CD4-positive, alpha-beta T cell treated with Interleukin-15 for 1 hour (primary cell): ENCODE results near the gene CDK2AP2.
"Not testable (repeated sequence)": the region's sequence is repeated elsewhere in the genome, so short reads cannot be mapped to it uniquely, and the experiment has no call there.

Experiments
- DNase-seq: peaks from one replicate; pipeline ENCODE4 v3.0.0-alpha.2; 2020

The CDK2AP2 gene, protein sequence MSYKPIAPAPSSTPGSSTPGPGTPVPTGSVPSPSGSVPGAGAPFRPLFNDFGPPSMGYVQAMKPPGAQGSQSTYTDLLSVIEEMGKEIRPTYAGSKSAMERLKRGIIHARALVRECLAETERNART

DNA sequence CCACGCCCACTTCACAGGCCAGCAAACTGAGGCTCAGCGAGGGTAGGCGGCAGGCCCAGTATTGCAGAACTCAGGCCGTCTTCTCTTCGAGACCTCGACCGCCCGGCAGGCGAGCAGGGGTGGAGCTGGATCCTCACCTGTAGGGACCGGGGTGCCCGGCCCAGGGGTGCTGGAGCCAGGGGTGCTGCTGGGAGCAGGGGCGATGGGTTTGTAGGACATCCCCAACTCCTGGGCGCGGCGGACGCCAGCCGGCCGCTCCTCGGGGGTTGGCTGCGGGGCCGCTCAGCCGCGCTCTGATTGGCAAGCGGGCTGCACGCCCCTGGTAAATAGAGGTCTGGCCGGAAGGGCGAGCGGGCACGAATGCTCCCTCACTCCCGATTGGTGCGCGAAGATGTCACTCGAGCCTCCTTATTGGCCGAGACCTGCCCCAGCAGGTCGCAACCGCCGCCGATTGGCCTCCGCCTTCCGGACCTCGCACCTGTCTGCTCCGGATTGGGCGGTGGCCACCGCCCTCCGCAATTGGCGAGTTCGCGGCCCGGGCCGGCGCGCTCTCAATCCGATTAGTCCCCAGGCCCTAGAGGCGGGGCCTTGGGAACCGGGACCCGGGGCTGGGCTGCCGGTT lies at the start of gene CDK2AP2:
CDK2AP2 (minus strand) TSS at position 299 of the 622 bp plus-strand sequence; CDS start at position 219, 80 bp downstream.
- peak; percentile 99 for DNase-seq

DNA sequence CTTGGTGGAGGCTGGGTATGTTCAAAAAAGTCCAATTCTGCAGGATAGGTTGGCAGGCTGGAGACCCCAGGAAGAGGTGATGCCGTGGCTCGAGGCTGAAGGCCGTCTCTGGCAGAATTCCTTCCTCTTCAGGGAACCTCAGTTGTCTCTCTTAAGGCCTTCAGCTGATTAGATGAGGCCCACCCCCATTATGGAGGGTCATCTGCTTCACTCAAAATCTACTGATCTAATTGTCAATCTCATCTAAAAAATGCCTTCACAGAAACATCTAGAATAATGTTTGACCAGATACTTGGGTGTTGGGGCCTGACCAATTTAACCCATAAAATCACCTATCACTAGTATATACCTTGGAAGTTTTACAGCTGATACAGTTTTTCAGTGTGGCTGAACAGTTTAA lies 48.3 kb upstream of the CDK2AP2 start:
- DNase-seq = no peak

DNA sequence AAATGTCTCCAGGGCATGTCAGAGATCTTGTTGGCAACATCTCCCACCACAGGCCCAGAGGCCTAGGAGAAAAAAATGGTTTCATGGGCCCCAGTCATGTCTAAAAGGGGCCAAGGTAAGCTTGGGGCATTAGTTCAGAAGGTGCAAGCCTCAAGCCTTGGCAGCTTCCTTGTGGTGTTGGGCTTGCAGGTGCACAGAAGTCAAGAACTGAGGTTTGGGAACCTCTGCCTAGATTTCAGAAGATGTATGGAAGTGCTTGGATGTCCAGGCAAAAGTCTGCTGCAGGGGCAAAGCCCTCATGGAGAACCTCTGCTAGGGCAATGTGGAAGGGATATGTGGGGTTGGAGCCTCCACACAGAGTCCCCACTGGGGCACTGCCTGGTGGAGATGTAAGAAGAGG lies 43.7 kb upstream of the CDK2AP2 start:
- not testable (repeated sequence) for DNase-seq

DNA sequence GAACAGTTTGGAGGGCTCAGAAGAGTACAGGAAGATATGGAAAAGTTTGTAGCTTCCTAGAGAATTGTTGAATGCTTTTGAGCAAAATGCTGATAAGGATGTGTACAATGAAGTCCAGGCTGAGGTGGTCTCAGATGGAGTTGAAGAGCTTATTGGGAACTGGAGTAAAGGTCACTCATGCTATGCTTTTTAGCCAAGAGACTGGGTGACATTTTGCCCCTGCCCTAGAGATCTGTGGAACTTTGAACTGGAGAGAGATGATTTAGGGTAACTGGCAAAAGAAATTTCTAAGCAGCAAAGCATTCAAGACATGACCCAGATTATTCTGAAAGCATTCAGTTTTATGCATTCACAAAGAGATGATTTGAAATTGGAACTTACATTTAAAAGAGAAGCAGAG lies 43.2 kb upstream of the CDK2AP2 start:
- no peak for DNase-seq

DNA sequence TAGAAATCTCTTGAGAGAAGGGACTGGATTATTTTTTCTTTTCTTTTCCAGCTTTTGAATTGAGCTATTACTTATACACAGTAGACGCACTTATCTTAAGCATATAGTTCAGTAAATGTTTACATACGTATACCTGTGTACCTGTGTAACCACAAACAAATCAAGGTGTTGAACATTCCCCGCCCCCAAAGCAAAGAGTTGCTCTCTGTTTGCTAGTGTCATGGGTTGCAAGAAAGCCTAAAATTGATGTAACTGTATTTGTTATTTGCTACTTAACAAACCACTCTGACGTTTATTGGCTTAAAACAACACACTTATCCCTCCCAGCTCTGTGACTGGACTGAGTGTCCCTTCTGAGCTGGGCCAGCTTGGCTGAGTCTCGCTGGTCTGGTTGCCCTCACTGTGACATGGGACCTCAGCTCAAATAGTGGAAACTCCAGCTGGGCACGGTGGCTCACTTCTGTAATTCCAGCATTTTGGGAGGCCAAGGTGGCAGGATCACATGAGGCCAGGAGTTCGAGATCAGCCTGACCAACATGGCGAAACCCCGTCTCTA lies 40.7 kb upstream of the CDK2AP2 start:
- no peak for DNase-seq

DNA sequence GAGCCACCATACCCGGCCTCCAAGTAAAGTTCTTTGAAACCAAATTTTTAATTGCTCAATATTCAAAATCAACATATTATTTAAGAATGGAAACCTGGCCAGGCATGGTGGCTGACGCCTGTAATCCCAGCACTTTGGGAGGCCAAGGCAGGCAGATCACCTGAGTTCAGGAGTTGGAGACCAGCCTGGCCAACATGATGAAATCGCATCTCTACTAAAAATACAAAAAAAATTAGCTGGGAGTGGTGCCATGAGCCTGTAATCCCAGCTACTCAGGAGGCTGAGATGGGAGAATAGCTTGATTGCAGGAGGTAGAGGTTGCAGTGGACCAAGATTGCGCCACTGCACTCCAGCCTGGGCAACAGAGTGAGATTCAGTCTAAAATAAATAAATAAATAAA lies 40.1 kb upstream of the CDK2AP2 start:
- not testable (repeated sequence) for DNase-seq

DNA sequence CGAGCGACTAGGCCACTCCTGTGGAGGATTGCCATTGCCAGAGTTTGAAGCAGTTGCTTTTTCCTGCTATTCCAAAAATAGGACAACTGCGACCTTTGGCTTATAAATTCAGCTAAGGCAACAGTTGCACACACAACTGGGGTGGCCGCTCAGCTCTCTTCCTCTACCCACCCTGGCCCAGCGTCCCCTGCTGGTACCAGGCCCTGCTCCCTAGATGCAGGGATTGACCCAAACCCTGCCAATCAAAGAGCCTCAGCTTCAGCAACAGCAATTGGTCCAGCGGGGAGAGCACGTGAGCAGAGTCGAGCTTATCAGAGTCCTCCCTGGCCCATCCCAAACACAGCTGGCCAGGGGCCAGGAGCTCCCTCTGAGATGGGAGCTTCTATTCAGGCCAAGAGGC lies 37.3 kb upstream of the CDK2AP2 start:
- no peak for DNase-seq

DNA sequence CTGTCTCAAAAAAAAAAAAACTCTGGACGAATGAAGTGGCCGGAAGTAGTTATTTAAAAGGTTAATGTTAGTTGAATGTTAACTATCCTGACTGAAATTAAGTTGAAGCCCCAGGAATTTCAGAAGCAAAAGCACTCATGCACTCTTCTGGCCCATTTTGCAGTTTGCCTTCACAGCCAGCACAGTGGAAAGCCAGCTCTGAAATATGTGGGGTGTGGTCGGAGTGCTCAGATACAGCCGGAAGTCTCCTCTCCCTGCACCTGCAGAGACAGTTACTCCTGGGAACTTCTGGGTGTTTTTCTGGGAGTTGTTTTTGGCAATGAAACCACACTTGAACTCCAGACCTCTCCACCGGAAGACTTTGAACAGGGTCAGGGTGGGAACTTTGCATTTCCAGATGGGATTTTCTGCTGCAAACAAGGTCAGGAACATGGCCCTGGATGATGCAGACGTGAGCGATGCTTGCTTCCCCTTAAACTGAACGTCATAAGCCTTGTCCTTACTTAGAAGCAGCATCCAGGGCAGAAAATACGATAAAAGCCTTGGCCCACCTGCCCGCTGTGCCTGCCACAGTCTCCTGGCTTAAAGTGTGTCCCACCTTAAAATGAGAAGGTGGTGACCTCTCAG lies 36.8 kb upstream of the CDK2AP2 start:
- no peak for DNase-seq

DNA sequence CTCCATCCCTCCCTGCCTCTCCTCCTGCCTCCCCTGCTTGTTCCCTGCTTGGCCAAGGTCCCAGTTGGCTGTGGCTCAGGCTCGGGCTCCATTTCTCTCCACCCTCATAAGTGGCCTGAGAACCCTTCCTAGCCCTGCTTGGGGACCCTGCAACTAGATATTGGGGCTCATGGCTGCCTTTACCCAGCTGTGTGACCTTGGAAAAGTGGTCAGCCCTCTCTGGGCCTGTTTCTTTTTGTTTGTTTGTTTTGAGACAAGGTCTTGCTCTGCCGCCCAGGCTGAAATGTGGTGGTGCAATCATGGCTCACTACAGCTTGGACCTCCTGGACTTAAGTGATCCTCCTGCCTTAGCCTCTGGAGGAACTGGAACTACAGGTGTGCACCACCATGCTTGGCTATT lies 35.6 kb upstream of the CDK2AP2 start:
- no peak for DNase-seq

DNA sequence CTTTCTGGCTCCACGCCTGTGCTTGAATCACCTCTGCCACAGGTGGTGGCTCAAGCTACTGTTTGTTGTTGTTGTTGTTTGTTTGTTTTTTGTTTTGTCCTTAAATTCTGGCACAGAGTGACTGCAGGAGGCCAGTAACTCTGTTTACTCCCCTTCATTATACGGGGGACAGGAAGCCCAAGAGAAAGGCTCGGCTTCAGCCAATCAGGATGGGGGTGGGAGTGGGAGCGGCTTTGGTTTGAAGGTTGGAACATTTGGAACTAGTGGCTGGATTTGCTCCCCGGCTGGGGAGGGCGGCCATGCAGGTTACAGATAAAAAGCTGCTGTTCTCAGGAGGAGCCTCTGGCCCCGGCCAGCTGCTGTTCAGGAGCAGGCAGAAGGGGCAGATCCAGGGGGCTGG lies 35.0 kb upstream of the CDK2AP2 start:
- no peak for DNase-seq

DNA sequence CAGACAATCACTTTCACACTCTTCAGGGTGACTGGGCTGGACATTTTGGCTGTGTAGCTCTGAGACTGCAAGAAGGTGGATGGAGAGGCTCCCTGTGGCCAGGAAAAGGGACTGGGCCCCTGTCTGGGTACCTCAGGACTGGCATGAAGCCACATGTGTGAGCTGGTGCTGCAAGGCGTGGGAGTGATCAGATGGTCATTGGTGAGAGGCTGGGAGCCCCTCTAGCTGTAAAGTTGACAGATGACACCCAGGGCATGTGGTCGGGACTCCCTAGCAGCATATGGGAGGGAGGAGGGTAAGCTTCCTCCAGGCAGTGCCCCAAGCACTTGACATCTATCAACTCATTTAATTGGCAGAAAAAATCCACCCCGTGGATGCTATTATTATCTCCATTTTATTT lies 34.2 kb upstream of the CDK2AP2 start:
- DNase-seq = no peak

DNA sequence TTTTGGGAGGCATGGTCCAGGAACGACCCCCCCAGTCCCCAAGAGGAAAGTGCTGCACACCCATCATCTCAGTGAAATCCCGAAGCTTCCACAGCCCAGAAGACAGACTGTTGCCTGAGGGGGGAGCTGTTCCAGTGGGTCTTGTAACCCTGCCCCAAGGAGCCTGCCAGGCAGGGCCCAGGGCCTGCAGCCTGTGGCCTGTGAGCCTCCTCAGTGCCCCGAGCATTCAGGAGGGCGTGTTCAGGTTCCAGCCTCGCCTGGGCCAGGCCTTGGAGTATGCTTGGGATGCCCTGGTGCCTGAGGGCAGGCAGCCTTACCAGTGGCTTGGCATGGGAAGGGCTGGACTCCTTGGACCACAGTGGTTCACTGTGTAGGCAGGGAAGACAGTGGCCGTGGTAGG lies 33.2 kb upstream of the CDK2AP2 start:
- DNase-seq = no peak

DNA sequence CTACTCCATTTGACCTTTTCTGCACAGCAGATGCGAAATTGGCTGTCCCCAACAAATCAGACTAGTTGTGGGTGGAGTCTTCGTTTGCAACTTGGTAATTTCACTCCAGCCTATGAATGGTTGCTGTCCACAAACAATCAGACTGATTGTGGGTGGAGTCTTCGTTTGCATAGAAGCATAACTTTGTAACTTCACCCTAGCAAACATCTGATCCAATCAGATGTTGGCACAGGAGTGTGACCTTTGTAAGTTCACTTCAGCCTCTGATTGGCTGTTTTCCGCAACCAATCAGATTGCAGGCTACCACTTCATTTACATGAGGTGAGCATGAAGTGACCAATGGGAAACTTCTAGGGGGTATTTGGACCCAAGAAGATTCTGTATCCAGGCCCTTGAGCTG lies 31.6 kb upstream of the CDK2AP2 start:
- DNase-seq = no peak

DNA sequence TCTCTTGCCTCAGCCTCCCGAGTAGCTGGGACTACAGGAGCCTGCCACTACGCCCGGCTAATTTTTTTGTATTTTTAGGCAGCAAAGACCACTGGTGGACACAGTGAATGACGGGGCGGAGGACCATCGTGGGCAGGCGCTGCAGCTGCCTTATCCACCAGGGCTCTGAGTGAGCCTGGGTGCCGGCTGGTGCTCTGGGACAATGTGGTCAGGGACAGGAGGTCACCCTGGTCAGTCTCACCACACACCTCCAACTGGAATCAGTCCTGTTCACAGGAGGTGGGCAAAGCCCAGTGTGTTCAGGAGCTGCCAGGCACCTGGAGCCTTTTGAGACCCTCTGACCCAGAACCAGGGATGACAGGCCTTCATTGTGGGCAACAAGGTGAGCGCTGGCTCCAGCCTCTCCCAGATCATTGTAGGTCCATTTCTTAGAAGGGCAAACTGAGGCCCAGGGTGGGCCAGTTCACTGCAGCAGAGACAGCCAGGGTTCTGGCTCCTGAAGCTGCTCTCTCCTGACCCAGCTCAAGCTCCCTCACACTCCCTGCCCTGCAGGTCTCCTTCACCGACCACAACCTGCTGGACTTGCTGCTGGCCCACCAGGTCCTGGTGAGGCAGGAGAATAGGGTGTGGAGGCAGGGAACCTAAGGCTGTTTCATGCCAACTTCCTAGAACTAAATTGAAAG lies 31.0 kb upstream of the CDK2AP2 start:
- no peak for DNase-seq

DNA sequence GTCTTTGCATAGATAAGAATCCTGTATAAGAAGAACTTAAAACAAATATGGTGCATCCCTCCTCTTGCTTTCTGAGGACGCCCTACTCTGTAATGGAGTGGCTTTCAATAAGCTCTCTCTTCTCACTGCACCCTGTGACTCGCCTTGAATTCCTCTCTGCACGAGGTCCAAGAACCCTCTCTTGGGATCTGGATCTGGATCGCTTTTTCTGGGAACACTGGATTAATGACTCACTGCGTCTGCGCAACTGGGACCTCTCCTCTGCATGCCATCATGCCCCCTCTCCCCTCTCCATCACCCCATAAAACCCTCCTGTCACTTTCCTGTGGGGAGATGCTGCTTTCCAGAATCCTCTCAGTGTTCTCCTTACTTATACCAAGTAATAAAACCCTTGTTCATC lies 30.3 kb upstream of the CDK2AP2 start:
- no peak for DNase-seq

DNA sequence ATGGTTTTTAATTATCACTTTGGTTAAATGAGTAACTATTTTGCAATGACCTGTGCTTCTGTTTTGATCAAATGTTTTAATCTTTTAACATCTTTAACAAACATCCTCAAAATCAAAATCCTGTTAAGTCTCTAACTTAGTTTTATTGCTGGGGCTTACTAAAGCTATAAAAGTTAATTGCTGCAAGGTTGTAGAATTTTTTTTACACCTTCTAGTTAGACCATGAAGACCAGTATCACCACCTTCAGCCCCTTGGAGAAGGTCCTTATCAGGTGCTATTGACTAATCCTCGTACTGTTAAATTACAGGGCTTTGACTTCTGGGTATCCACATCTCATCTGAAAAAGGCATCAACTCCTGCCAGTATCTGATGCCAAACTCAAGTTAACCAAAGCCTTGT lies 27.6 kb upstream of the CDK2AP2 start:
- no peak for DNase-seq

DNA sequence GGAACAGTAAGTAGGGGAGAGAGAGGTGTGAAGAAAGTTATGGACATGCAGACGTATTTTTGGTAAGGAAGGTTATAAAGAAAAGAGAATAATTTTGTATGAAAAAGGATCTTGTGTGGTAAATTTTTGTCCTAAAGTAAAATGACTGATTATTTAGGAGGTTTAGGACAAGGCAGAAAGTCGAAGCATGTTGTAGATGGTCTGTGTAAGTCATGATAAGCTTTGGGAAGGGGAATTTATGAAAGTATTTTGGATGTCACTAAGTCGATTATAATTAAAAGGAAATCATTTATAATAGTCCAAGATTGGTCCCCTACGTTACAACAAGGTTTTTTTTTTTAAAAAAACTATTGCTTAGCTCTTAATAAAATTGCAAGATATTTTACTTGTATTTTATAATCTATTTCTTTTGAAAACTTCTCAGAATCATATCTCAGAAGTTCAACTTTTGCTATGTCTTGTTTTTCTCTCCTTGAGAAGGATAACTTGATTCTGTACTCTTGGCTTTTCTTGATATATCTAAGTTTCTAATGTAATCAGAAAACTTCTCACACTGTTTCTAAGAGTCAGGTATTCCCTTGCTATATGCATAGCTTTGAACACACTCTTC lies 26.2 kb upstream of the CDK2AP2 start:
- no peak for DNase-seq

DNA sequence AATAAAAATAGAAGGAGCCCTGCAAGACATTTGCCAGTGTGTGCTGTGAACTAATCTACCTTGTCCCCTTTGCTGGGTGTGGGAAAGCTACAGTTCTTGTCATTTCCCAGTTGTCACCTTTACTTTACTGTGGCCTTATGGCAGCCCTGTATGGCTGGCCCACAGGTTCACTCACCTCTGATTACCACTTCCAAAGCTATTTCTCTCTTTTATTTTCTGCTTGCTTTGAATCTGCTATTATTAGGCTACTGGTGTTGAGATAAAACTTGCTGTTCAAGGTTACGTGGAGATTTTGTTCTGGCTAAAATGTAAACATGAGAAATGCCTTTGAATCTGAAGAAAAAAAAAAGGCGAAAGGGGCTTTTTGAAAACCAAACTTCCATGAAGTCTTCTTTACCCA lies 24.9 kb upstream of the CDK2AP2 start:
- DNase-seq = no peak

DNA sequence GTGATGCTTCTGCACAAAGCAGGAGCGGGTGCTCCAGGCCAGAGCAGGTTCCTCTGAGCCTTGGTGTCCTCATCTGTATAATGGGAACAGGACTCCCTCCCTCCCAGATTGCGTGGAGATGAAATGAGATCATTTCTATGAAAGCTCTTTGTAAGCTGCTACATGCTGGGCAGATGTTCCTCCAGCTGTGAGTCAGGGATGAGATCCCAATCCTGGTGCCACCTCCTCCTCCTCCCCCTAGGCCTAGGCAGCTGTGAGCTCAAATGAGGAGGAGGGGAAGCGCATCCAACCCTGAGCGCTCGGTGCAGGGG lies 22.3 kb upstream of the CDK2AP2 start:
- DNase-seq = no peak

DNA sequence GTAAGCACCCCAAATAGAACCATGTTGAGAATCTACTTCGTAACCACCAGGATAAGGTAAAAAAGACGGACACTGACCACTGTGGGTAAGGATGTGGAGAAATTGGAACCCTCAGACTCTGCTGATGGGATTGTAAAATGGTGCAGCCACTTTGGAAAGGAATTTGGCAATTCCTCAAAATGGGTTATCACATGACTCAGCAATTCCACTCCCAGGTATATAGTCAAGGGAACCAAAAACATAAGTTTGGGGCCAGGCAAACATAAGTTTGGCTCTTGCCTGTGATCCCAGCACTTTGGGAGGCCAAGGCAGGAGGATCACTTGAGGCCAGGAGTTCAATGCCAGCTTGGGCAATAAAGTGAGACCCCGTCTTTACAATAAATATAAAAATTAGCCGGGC lies 20.4 kb upstream of the CDK2AP2 start:
- no peak for DNase-seq

DNA sequence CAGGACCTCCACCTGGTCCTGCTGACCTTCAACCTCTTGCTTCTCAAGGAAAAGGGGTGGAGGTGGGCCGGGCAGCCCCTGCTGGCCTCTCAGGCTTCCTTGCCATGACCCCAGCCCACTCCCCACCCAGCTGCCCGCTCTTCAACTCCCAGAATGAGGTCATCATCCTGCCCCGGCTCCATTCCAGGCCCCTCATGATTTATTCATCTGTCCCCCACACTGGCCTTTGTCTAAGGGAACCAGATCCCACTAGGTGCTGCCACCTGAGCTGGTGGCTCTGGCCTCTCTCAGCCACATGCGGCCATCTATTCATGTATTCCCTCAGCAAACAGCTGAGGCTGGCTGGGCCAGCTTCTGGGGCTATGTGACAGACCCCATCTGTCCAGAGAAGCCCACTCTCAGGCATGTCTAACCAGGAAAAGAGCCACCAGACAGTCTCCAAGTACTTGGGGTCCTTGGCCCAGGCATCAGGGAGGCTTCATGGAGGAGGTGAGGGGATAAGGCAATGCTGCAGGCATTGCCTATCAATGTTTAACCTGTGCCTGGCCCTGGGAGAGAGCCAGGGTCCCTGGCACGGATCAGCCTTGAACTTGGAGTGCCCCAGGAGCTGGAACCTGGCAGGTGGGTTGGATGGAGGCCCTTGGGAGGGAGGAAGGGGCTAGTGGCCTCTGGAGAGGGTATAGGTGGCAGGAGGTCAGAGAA lies 17.5 kb upstream of the CDK2AP2 start:
- no peak for DNase-seq

DNA sequence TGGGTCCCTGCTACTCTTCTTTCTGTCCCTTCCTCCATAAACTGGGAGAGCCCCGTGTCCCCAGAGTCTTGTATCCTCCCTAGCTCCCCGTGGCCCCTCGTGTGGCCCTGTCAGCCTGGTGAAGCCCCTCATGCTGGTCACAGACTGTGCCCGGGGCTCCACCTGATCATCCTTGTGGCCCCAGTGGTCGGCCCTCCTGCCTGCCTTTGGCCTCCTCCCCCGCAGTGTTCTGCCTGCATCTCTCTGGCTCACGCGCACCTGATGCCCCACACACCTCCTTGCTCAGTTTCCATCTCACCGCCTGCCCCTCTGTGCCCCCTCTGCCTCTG lies 16.5 kb upstream of the CDK2AP2 start:
- DNase-seq = no peak
